HG02623 (cell line): ENCODE data around the gene NOL11.
"Not testable (repeated sequence)": the region's sequence is repeated elsewhere in the genome, so short reads cannot be mapped to it uniquely, and the experiment has no call there.

Source experiments
- ATAC-seq: cut with Tn5 transposase; IDR thresholded peaks from one replicate; pipeline ENCODE4 v1.9.1; 2021; ENCODE audit warnings: moderate library complexity; ENCODE audit not compliant: unreplicated experiment

The NOL11 gene

GRCh38 chr17:67752160-67752559 lies 34.4 kb downstream of the NOL11 start:
- ATAC-seq = not testable (repeated sequence)

- no peak for ATAC-seq
Observed at GRCh38 chr17:67753026-67753425, 35.3 kb downstream of the NOL11 start.

- no peak for ATAC-seq
Observed at GRCh38 chr17:67754001-67754400, 36.3 kb downstream of the NOL11 start.

DNA sequence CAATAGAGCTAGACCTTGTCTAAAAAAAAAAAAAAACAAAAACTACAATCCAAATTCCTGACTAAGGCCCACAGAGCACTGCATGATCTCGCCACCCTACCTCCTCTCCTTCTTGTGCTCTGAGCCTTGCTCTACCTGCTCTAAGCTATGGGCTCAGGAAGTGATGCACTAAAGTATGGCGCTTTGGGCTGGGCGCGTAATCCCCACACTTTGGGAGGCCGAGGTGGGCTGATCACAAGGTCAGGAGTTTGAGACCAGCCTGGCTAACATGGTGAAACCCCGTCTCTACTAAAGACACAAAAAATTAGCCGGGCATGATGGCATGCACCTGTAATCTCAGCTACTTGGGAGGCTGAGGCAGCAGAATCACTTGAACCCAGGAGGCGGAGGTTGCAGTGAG lies 37.0 kb downstream of the NOL11 start:
- ATAC-seq = not testable (repeated sequence)

DNA sequence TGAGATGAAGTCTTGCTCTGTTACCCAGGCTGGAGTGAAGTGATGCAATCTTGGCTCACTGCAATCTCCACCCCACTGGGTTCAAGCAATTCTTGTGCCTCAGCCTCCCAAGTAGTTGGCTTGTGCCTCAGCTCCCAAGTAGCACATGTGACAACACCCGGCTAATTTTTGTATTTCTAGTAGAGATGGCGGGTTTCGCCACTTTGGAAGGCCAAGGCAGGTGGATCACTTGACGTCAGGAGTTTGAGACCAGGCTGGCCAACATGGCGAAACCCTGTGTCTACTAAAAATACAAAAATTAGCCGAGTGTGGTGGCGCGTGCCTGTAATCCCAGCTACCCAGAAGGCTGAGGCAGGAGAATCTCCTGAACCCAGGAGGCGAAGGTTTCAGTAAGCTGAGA lies 39.0 kb downstream of the NOL11 start:
- not testable (repeated sequence) for ATAC-seq

DNA sequence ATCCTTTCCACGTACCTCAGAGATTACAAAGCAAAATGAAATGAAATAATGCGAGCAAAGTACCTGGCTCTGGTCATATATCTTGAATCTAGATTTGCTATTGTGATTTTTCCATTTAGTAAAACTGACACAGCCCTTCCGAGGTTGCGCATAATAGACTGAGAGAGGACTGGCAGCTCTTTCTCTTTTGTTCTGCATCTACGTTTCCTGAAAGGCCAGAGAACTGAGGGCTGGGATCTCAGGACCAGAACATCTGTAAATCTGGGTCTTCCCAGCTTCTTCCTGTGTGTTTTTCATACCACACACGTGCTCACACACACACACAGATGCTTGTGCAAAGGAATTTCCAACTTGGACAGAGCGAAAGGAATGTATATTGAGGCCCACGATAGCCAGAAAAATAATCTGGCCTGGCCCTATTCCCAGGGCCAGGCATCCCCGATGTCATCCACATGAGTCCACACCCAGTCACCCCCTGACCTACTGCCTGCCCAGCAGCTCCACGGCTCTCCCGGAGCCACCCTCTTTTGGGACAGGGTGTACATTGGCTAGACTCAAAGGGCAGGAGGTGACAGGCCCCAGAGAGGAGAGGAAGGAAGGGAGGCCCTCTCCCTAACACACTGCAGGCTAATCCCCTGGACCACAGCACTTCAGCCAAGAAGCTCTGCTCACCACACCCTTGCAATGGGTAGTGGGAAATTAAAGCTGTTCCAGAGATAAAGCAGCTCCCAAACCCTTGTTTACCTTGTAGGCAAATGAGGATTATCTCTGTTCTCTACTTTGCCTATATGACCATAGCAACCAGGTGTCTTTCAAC lies 41.8 kb downstream of the NOL11 start:
- no peak for ATAC-seq

GRCh38 chr17:67765623-67766022 lies 47.9 kb downstream of the NOL11 start:
- ATAC-seq = no peak

- ATAC-seq = no peak
Observed at GRCh38 chr17:67769231-67769630, 51.5 kb downstream of the NOL11 start.

- ATAC-seq = no peak
Observed at GRCh38 chr17:67770539-67770938, 52.8 kb downstream of the NOL11 start.

GRCh38 chr17:67772679-67773078 lies 54.9 kb downstream of the NOL11 start:
- ATAC-seq = no peak

DNA sequence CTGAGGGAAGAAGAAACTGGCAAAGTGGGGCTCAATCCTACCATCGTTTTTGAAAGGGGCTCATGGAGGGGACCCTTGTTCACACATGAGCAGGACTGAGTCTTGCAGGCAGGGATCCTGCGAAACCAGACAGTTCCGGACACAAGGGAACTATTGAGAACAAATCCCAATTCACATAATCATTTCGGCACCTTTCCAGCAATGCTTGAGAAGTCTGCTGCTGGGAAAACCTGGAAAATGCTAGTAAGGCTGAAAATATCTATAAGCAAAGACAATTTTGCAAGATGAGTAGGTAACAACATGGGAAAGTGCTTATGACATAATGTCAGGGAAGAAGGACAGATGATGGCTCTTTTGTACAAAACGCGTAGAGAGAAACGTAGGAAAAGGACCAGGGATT lies 55.5 kb downstream of the NOL11 start:
- no peak for ATAC-seq

GRCh38 chr17:67779098-67779672 lies 61.4 kb downstream of the NOL11 start:
- no peak for ATAC-seq

- no peak for ATAC-seq
Observed at GRCh38 chr17:67784364-67785121, 66.8 kb downstream of the NOL11 start.

DNA sequence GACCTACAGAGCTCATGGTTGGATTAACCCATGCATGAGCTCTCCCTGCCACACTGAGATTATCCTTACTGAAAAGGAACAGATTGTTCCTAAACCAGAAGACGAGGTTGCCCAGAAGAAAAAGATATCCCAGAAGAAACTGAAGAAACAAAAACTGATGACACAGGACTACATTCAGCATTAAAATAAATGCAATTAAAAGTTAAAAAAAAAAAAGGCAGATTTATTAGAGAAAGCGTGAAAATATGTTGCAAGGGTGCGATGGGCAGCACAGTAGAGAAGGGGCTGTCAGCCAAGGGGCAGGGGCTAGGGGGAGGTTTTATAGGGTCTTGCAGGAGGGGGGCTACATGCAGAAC lies 67.4 kb downstream of the NOL11 start:
- ATAC-seq = no peak

- ATAC-seq = no peak
Observed at GRCh38 chr17:67785504-67785903, 67.8 kb downstream of the NOL11 start.
